ENCODE results near the gene MAN2C1.

GRCh38 chr15:75339531-75340240, 28.7 kb downstream of the MAN2C1 start:
- TF ChIP-seq, protein P1, sequence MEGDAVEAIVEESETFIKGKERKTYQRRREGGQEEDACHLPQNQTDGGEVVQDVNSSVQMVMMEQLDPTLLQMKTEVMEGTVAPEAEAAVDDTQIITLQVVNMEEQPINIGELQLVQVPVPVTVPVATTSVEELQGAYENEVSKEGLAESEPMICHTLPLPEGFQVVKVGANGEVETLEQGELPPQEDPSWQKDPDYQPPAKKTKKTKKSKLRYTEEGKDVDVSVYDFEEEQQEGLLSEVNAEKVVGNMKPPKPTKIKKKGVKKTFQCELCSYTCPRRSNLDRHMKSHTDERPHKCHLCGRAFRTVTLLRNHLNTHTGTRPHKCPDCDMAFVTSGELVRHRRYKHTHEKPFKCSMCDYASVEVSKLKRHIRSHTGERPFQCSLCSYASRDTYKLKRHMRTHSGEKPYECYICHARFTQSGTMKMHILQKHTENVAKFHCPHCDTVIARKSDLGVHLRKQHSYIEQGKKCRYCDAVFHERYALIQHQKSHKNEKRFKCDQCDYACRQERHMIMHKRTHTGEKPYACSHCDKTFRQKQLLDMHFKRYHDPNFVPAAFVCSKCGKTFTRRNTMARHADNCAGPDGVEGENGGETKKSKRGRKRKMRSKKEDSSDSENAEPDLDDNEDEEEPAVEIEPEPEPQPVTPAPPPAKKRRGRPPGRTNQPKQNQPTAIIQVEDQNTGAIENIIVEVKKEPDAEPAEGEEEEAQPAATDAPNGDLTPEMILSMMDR (conservative IDR thresholded peaks at IDR 0.05) = no peak
- no peak for TF ChIP-seq ZFX (IDR thresholded peaks at IDR 0.05)

All from C4-2B (cell line).